Fibroblast of villous mesenchyme (primary cell): ENCODE data around the gene PROCA1. TPM values are rescaled to one million over a fixed set of nuclear protein-coding genes. Genes with fewer than 3 reads are reported as not detected.

ENCODE experiments used
- DNase-seq: peaks from one replicate; pipeline ENCODE4 v3.0.0-alpha.2; 2010; ENCODE audit warnings: low read depth
- H3K4me3 ChIP-seq: 2 replicates; pipeline ENCODE4 v1.5.1; 2011; ENCODE audit warnings: low read depth, mild to moderate bottlenecking, low read length
- CTCF ChIP-seq: IDR thresholded peaks from 2 replicates; pipeline ENCODE4 v1.5.1; 2012; ENCODE audit warnings: low read depth, mild to moderate bottlenecking, low read length; ENCODE audit not compliant: insufficient read depth
- total RNA-seq: library from RNA; depleted of rRNA; stranded (reverse); fragments of >200 nt; gene quantifications from 2 replicates; pipeline ENCODE4 v1.2.3, GENCODE V29; 2012

PROCA1 gene
- total RNA-seq, 1 donor, result under 0.01 TPM

- DNase-seq, result peak; percentile 90
- TF ChIP-seq CTCF, result no peak
These were observed 596 bp downstream of the PROCA1 start for GRCh38 chr17:28710861-28711722.

DNA sequence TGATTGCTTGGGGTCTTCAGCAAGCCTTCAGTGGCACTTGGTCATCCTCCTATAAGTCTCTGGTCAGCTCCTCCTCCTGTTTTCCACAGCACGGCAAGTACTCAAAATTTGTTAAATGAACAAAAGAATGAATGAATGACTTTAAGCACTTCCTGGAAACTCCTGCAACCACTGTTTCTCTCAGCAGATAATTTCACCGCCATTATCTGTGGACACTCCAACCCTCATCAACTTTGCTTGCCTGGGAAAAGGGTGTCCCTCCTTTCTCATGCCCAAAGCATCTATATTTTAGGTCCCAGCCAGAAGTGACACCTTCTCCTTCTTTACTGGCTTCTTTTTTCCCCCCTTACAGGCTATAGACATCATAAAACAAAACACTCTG, 4.4 kb downstream of the PROCA1 start:
- DNase-seq, result no peak
- TF ChIP-seq CTCF, result no peak

More at GRCh38 chr17:28710861-28711722, 596 bp downstream of the PROCA1 start:
- peak overlapping the region; percentile 51 for H3K4me3 ChIP-seq

GRCh38 chr17:28706471-28707338, 5.0 kb downstream of the PROCA1 start:
- TF ChIP-seq CTCF, result no peak
- H3K4me3 ChIP-seq, result no peak overlapping the region
- no peak for DNase-seq

More for the DNA sequence above, 4.4 kb downstream of the PROCA1 start:
- no peak overlapping the region for H3K4me3 ChIP-seq

DNA sequence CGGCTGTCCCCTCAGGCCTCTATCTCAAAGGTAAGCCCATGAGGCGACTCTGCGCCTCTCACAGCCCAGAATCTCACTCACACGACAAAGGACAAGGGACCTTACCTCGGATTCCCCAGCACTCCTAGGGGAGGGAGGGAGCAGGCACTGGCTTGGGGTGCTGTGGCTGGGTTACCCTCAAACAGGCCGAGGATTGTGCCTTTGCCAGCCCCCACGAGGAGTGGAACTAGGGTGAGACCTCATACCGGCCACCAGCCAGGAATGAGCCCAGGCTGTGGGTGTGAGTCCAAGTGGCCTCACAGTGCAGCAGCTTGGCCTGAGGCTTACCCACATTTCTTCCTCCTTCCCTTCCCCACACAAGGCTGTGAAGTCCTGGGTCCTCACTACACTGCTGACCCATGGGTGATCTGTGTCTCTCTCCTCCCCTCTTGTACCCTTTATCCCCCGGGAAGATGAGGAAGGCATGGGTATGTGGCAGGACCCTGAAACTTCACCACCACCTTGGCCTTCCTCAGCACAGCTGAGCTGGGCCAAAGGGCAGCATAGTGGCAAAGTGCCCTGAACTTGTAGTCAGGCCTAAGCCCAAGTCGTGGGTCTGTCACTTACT, 5.9 kb downstream of the PROCA1 start:
- no peak overlapping the region for H3K4me3 ChIP-seq
- no peak for TF ChIP-seq CTCF
- no peak for DNase-seq

GRCh38 chr17:28705074-28705659, 6.5 kb downstream of the PROCA1 start:
- TF ChIP-seq CTCF, result no peak
- no peak for DNase-seq
- no peak overlapping the region for H3K4me3 ChIP-seq

DNA sequence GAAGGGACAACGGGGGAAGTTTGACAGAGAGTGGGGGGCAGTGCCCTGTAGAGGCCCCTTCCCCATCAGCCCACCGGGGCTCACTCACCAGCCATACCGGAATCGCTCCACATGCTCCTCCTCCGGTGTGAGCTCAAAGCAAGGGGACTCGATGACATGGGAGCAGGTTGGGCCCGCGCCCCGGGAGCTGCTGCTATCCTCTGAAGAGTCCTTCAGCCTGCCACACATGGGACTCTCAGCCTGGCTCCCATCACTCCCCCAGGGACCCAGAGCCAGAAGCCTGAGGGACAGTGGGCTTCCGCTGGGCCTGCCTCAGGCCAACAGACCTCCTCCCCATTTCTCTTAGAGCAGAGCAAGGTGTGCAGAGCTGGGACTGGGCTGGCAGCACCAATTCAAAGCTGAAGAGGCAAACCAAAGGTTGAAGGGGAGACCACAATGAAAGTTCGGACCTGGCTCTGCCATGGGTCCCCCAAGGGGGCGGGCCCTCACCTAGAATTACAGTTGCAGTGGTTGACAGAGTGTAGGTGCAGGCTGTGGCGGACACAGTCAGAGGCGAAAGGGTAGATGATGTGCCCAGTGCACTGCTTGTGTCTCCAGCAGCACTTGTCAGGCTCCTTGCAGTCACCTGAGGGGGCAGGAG, 7.3 kb downstream of the PROCA1 start:
- TF ChIP-seq CTCF, result no peak
- H3K4me3 ChIP-seq, result no peak overlapping the region
- no peak for DNase-seq
